SJSA1 (cell line): ENCODE data around the gene DDX49. TPM values are rescaled to one million over a fixed set of nuclear protein-coding genes. Genes with fewer than 3 reads are reported as not detected.
A peak's percentile ranks its signal among the peaks of the same experiment; 100 is the strongest.

Experiments used
- DNase-seq, 2 experiments: peaks; one replicate each; pipeline ENCODE4 v3.0.0-alpha.2; 2015 to 2020; ENCODE audit warnings: low spot score in 2 of 2, low read depth in 1 of 2
- H3K27ac ChIP-seq: fragments of 250-450 bp; sonication (Bioruptor Pico); 2 replicates; pipeline ENCODE4 v1.5.1; 2020; ENCODE audit warnings: mild to moderate bottlenecking, moderate library complexity
- H3K27me3 ChIP-seq: fragments of 250-450 bp; sonication (Bioruptor Pico); replicated peaks from 2 replicates; pipeline ENCODE4 v1.5.1; 2020; ENCODE audit warnings: mild to moderate bottlenecking, moderate library complexity
- H3K36me3 ChIP-seq: fragments of 250-450 bp; sonication (Bioruptor Pico); 2 replicates; pipeline ENCODE4 v1.5.1; 2020; ENCODE audit warnings: mild to moderate bottlenecking
- H3K4me1 ChIP-seq: fragments of 250-450 bp; sonication (Bioruptor Pico); replicated peaks from 2 replicates; pipeline ENCODE4 v1.6.1; 2021; ENCODE audit warnings: mild to moderate bottlenecking
- H3K4me3 ChIP-seq: fragments of 250-450 bp; sonication (Bioruptor Pico); 2 replicates; pipeline ENCODE4 v1.5.1; 2020; ENCODE audit warnings: mild to moderate bottlenecking
- H3K9me3 ChIP-seq: fragments of 250-450 bp; sonication (Bioruptor Pico); replicated peaks from 2 replicates; pipeline ENCODE4 v1.5.1; 2020; ENCODE audit warnings: mild to moderate bottlenecking
- total RNA-seq: library from RNA; depleted of rRNA; stranded (reverse); fragments of >200 nt; shearing (Covaris generic); gene quantifications from 2 replicates; pipeline ENCODE4 v1.2.3, GENCODE V29; 2014

Gene DDX49
- total RNA-seq, 1 experiment from 2014 or later, result 105 TPM

DNA sequence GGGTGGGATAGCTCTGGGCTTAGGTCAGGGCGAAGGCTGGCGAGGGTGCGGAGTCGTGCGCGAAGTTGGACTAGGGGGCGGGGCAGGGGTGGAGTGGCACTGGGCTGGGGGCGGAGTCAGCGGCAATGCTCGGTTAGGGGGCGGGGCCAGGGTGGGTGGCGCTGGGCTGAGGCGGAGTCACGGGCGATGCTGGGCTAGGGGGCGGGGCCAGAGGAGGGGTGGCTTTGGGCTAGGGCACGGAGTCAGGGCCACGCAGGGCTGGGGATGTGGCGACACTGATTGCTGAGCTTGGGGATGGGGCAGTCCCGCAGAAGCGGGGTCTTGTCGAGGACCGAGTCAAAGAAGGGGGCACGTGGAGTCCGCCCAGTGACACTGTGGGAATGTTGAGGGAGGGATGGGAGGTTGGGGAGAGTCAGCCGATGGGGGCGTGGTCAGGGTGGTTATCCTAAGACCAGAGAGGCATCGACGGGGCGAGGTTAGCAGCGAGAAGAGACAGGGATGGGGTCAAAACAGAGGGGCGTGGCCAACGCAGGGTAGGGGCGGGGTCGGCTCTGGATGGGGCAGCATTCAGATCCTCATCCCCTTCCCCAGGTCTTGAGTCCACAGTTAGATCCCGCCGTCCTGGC is 12.8 kb downstream of the DDX49 start:
- no peak overlapping the region for H3K27ac ChIP-seq

GRCh38 chr19:18933297-18933696 is 13.8 kb downstream of the DDX49 start:
- Histone ChIP-seq H3K4me3 (no peak overlapping the region), H3K27ac (no peak overlapping the region), H3K36me3 (peaks cover 60% of the 10 kb centered on the region), H3K27me3 (no peaks in the 10 kb centered on the region), H3K4me1 (no peaks in the 10 kb centered on the region), H3K9me3 (no peaks in the 10 kb centered on the region)
- no peak for DNase-seq

More for the DNA sequence above, 12.8 kb downstream of the DDX49 start:
- Histone ChIP-seq H3K4me1 (no peaks in the 10 kb centered on the region), H3K36me3 (peaks cover 67% of the 10 kb centered on the region), H3K27me3 (no peaks in the 10 kb centered on the region), H3K4me3 (no peak overlapping the region), H3K9me3 (no peaks in the 10 kb centered on the region)
- DNase-seq, result peak in 1 of 2 experiments; percentile 67

- DNase-seq, result no peak
- H3K9me3 ChIP-seq, result no peaks in the 10 kb centered on the region
- no peak overlapping the region for H3K4me3 ChIP-seq
- no peak overlapping the region for H3K27ac ChIP-seq
- no peaks in the 10 kb centered on the region for H3K27me3 ChIP-seq
- peaks cover 9% of the 10 kb centered on the region for H3K4me1 ChIP-seq
- peaks cover 28% of the 10 kb centered on the region for H3K36me3 ChIP-seq
Observed at GRCh38 chr19:18939163-18939562, 19.6 kb downstream of the DDX49 start.

GRCh38 chr19:18939922-18940768 is 20.6 kb downstream of the DDX49 start:
- no peaks in the 10 kb centered on the region for H3K27me3 ChIP-seq
- peak overlapping the region; percentile 64 for H3K27ac ChIP-seq
- peak; percentile 43 to 62 for DNase-seq
- H3K36me3 ChIP-seq, result peaks cover 24% of the 10 kb centered on the region
- H3K4me3 ChIP-seq, result peak overlapping the region; percentile 91
- no peaks in the 10 kb centered on the region for H3K9me3 ChIP-seq
- peaks cover 9% of the 10 kb centered on the region for H3K4me1 ChIP-seq

DNA sequence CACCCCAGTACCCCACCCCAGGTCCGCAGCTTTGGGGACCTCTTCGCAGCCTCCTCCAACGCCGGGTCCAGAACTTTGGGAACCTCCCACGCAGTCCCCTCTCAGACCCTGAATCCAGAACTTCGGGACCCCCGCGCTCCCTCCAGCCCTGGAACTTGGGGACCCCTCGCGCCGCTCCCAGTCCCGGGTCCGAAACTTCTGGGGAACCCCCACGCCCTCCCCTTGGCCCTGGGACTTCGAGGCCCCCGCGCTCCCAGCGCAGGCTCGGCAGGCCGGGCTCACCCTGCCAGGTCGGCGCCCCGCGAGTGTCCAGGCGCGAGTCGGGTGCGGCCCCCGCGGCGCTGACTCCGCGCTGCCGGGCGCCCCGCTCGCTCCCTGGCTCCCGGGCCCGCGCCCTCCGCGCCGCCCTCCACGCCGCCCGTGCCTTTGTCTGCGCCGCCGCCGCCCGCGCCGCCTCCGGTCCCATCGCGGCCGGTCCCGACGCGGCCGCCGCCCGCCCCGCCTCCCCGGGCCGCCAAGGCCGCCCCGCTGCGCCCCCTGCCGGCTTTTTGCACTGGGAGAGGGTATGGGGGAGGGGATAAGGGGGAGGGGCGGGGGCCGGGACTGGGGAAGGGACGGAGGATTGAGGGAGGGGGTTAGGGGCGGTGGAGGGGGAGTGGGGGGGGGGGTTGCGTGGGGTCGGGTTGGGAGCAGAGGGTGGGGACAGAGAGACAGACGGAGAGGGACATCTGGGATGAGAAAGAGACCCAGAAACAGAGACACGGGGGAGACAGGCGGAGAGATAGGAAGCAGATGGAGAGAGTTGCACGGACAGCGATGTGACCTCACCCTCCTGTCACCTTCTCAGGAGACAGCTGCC is 21.5 kb downstream of the DDX49 start, which contains the start of gene HOMER3:
Gene HOMER3, minus strand, starts transcription at position 449 of the 859 bp plus-strand sequence. CDS start 2,235 bp downstream, outside the sequence.
- Histone ChIP-seq H3K27ac (peak within 1 kb of the TSS; percentile 64), H3K36me3 (peaks cover 16% of the 10 kb centered on the region), H3K27me3 (no peaks in the 10 kb centered on the region), H3K4me3 (peak within 1 kb of the TSS; percentile 91), H3K9me3 (no peaks in the 10 kb centered on the region), H3K4me1 (peaks cover 9% of the 10 kb centered on the region)
- DNase-seq, result peak; percentile 26 to 77

DNA sequence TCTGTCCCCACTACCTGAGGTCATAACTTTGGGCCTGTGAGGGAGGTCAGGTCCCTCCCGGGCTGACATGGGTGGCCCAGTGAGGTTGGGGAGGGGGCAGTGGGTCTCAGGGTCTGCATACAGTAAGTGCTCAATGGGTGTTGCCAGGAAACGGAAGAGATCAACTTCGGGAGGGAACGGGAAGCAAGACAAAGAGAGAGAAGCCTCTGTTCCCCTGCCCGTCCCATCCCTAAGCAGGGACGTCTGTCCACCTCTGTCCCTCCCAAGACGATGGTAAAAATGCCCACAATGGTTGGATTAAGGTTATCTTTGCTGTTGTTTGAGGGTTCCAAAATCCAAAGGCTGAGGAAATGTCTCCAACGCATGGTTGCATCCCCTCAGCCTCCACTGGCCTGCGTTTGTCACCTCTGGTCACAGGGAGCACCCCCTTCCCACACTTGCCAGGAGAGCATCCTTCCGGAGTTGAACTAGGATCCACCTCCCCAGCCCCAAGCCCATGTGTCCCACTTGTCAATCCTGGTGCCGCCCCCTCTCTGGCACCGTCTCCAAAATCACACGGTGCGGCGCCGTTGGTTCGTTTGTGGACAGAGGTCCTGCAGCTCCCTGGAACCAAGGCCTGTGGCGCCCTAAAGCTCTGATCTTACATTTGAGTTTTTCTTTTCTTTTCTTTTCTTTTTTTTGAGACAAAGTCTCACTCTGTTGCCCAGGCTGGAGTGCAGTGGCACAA is 22.3 kb downstream of the DDX49 start:
- Histone ChIP-seq H3K27me3 (no peaks in the 10 kb centered on the region), H3K27ac (no peak overlapping the region), H3K4me1 (peaks cover 9% of the 10 kb centered on the region), H3K4me3 (no peak overlapping the region), H3K9me3 (no peaks in the 10 kb centered on the region), H3K36me3 (peaks cover 11% of the 10 kb centered on the region)
- no peak for DNase-seq

DNA sequence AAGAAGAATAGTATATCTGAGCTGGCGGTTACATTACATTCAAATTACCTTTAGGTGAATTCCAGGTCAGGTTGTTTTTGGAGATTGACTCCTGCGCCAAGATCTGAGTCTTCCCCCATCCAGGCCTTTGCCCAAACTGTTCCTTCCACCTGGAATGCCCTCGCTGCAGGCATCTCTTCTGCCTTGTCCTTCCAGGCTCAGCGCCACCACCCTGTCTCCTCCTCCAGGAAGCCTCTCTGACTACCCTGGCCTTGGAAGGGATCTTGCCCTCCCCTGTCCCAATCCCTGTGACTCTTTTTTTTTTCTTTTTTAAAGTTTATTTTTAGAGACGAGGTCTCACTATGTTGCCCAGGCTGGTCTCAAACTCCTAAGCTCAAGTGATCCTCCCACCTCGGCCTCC is 23.2 kb downstream of the DDX49 start:
- no peaks in the 10 kb centered on the region for H3K9me3 ChIP-seq
- no peak overlapping the region for H3K27ac ChIP-seq
- H3K36me3 ChIP-seq, result peaks cover 11% of the 10 kb centered on the region
- H3K27me3 ChIP-seq, result no peaks in the 10 kb centered on the region
- peaks cover 9% of the 10 kb centered on the region for H3K4me1 ChIP-seq
- DNase-seq, result no peak
- H3K4me3 ChIP-seq, result no peak overlapping the region

- no peaks in the 10 kb centered on the region for H3K9me3 ChIP-seq
- H3K4me1 ChIP-seq, result peaks cover 9% of the 10 kb centered on the region
Observed at GRCh38 chr19:18943465-18943864, 23.9 kb downstream of the DDX49 start.

GRCh38 chr19:18945297-18945696 is 25.8 kb downstream of the DDX49 start:
- Histone ChIP-seq H3K4me3 (no peak overlapping the region), H3K9me3 (no peaks in the 10 kb centered on the region), H3K4me1 (peaks cover 3% of the 10 kb centered on the region), H3K36me3 (no peaks in the 10 kb centered on the region), H3K27ac (no peak overlapping the region), H3K27me3 (no peaks in the 10 kb centered on the region)
- DNase-seq, result no peak

More at GRCh38 chr19:18943465-18943864, 23.9 kb downstream of the DDX49 start:
- Histone ChIP-seq H3K27ac (no peak overlapping the region), H3K27me3 (no peaks in the 10 kb centered on the region), H3K4me3 (no peak overlapping the region), H3K36me3 (peaks cover 7% of the 10 kb centered on the region)
- DNase-seq, result no peak

- H3K4me3 ChIP-seq, result no peak overlapping the region
- DNase-seq, result no peak
- no peak overlapping the region for H3K27ac ChIP-seq
- H3K27me3 ChIP-seq, result no peaks in the 10 kb centered on the region
- no peaks in the 10 kb centered on the region for H3K9me3 ChIP-seq
- peaks cover 3% of the 10 kb centered on the region for H3K4me1 ChIP-seq
- no peaks in the 10 kb centered on the region for H3K36me3 ChIP-seq
Observed at GRCh38 chr19:18946335-18946734, 26.8 kb downstream of the DDX49 start.

GRCh38 chr19:18946918-18947317 is 27.4 kb downstream of the DDX49 start:
- H3K9me3 ChIP-seq, result no peaks in the 10 kb centered on the region
- H3K27me3 ChIP-seq, result no peaks in the 10 kb centered on the region
- no peak overlapping the region for H3K4me3 ChIP-seq
- no peak overlapping the region for H3K27ac ChIP-seq
- no peaks in the 10 kb centered on the region for H3K36me3 ChIP-seq
- no peaks in the 10 kb centered on the region for H3K4me1 ChIP-seq
- DNase-seq, result no peak

- DNase-seq, result no peak
- Histone ChIP-seq H3K36me3 (no peaks in the 10 kb centered on the region), H3K27me3 (no peaks in the 10 kb centered on the region), H3K27ac (no peak overlapping the region), H3K9me3 (no peaks in the 10 kb centered on the region), H3K4me1 (no peaks in the 10 kb centered on the region), H3K4me3 (no peak overlapping the region)
Observed at GRCh38 chr19:18948075-18948975, 28.8 kb downstream of the DDX49 start.
